Measurements from ENCODE around the gene CYP2R1. TPM values are rescaled to one million over a fixed set of nuclear protein-coding genes. Genes with fewer than 3 reads are reported as not detected.

CYP2R1 gene
- total and polyA plus RNA-seq, 2 of the 13 experiments (the other 11 are each of a cell fraction or from before 2014, with no cell fraction given): 0.59 to 0.60 TPM

GRCh38 chr11:14892036-14892556 lies at the start of gene CYP2R1 (continued):
- TF ChIP-seq, protein P1, sequence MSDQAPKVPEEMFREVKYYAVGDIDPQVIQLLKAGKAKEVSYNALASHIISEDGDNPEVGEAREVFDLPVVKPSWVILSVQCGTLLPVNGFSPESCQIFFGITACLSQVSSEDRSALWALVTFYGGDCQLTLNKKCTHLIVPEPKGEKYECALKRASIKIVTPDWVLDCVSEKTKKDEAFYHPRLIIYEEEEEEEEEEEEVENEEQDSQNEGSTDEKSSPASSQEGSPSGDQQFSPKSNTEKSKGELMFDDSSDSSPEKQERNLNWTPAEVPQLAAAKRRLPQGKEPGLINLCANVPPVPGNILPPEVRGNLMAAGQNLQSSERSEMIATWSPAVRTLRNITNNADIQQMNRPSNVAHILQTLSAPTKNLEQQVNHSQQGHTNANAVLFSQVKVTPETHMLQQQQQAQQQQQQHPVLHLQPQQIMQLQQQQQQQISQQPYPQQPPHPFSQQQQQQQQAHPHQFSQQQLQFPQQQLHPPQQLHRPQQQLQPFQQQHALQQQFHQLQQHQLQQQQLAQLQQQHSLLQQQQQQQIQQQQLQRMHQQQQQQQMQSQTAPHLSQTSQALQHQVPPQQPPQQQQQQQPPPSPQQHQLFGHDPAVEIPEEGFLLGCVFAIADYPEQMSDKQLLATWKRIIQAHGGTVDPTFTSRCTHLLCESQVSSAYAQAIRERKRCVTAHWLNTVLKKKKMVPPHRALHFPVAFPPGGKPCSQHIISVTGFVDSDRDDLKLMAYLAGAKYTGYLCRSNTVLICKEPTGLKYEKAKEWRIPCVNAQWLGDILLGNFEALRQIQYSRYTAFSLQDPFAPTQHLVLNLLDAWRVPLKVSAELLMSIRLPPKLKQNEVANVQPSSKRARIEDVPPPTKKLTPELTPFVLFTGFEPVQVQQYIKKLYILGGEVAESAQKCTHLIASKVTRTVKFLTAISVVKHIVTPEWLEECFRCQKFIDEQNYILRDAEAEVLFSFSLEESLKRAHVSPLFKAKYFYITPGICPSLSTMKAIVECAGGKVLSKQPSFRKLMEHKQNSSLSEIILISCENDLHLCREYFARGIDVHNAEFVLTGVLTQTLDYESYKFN (CRISPR knock-in tag; conservative IDR thresholded peaks at IDR 0.05): 0 out of 2 replicates have a peak, but pooled peaks have one; percentile 25
- TF ChIP-seq ZMYM3 (CRISPR knock-in tag; IDR thresholded peaks at IDR 0.05): 0 out of 2 replicates have a peak, but pooled peaks have one; percentile 68
- TF ChIP-seq EP300 (IDR thresholded peaks at IDR 0.05; ENCODE audit: low read depth in 2 of 2, low read length in 2 of 2): no peak
- no peak for TF ChIP-seq EP300 (CRISPR knock-in tag; IDR thresholded peaks at IDR 0.05; ENCODE audit: borderline replicate concordance)
- peak; percentile 55; the same call in 1 of the 2 replicates for TF ChIP-seq KDM5B (CRISPR knock-in tag; IDR thresholded peaks at IDR 0.05; ENCODE audit: borderline replicate concordance)
- peak; percentile 94 for TF ChIP-seq ZMYM2 (CRISPR knock-in tag; IDR thresholded peaks at IDR 0.05)
- peak; percentile 51; the same call in 1 of the 2 replicates for TF ChIP-seq FOXK1 (CRISPR knock-in tag; IDR thresholded peaks at IDR 0.05; ENCODE audit: borderline replicate concordance, low read depth)
- peak; percentile 93 for TF ChIP-seq ZNF205 (CRISPR knock-in tag; IDR thresholded peaks at IDR 0.05)
- TF ChIP-seq TBP (CRISPR knock-in tag; IDR thresholded peaks at IDR 0.05): no peak
- peak; percentile 40 for TF ChIP-seq SPEN (CRISPR knock-in tag; IDR thresholded peaks at IDR 0.05; ENCODE audit: low read depth)

GRCh38 chr11:14938936-14939335 lies 46.9 kb upstream of the CYP2R1 start:
- no peak overlapping the region for H3K4me2 ChIP-seq (ENCODE audit: low read depth, low read length)
- H3K4me3 ChIP-seq (replicated peaks in 1 of 3; ENCODE audit: insufficient read depth in 1 of 3, low read depth in 2 of 3, low read length in 3 of 3): no peak overlapping the region
- no peak overlapping the region for H2AFZ ChIP-seq (ENCODE audit: low read length)
- intact Hi-C loops (cut with micrococcal nuclease; ENCODE audit: unreplicated experiment) (no loop called here), in situ Hi-C loops (cut with HindIII; ENCODE audit: extremely low pct_ligation_motif_present, low pct_unique_long_range_greater_than_20kb) (no loop called here)
- no peaks in the 10 kb centered on the region for H4K20me1 ChIP-seq (ENCODE audit: insufficient read depth, low read length)
- ChIA-PET POLR2A (no interaction called here), CTCF (ENCODE audit: low intra/inter-chr PET ratio, low total read pairs) (no interaction called here)
- H3K27ac ChIP-seq (ENCODE audit: extremely low read length, insufficient read depth, low read length): no peak overlapping the region
- ATAC-seq (no peak), DNase-seq (ENCODE audit: low spot score) (no peak), FAIRE-seq (no peak)
- 0% methylated on average over 1 of the region's 1 CpG for WGBS (ENCODE audit: low lambda C conversion rate)
- no peaks in the 10 kb centered on the region for H3K9me3 ChIP-seq (ENCODE audit: low read length)
- H3K27me3 ChIP-seq (ENCODE audit: control insufficient read depth in 1 of 2, insufficient read depth in 2 of 2, low read length in 2 of 2): 0 out of 5 replicates have a peak, but pooled peaks cover 0 to 3% of the 10 kb centered on the region in 2 experiments
- H3K4me1 ChIP-seq (ENCODE audit: insufficient read depth, low read length): no peaks in the 10 kb centered on the region
- no peaks in the 10 kb centered on the region for H3K79me2 ChIP-seq (ENCODE audit: insufficient read depth, low read length)
- no peaks in the 10 kb centered on the region for H3K36me3 ChIP-seq (replicated peaks in 1 of 2; ENCODE audit: control insufficient read depth in 1 of 2, insufficient read depth in 2 of 2, low read length in 2 of 2)
- BruUV-seq (replicated peaks): no TSS peak
- H3K9ac ChIP-seq (ENCODE audit: insufficient read depth, low read depth, low read length): no peak overlapping the region
- TF ChIP-seq TRIM24 (CRISPR knock-in tag; IDR thresholded peaks at IDR 0.05) (no peak), FLYWCH1 (CRISPR knock-in tag; IDR thresholded peaks at IDR 0.05) (no peak), PHF5A (CRISPR knock-in tag; IDR thresholded peaks at IDR 0.05; ENCODE audit: low read depth, unreplicated experiment) (no peak), ZNF414 (CRISPR knock-in tag; IDR thresholded peaks at IDR 0.05) (no peak), ZNF275 (CRISPR knock-in tag; IDR thresholded peaks at IDR 0.05; ENCODE audit: borderline replicate concordance) (no peak), SRSF1 (optimal IDR thresholded peaks at IDR 0.05; ENCODE audit: low read depth, low read length) (no peak)

All from HepG2 (cell line).